A549 (cell line): Measurements from ENCODE around the gene CBLIF. TPM values are rescaled to one million over a fixed set of nuclear protein-coding genes. Genes with fewer than 3 reads are reported as not detected.

ENCODE experiments used
- ATAC-seq, 2 experiments: fragments of 200-7000 bp in 1 of 2; fragments of >200 bp in 1 of 2; cut with Nextera tagmentation in 1 of 2; cut with Tn5 transposase in 1 of 2; 3 replicates each; pipeline versions ENCODE4 v1.8.0 to v1.9.1; 2018 to 2020; ENCODE audit warnings: mild to moderate bottlenecking in 1 of 2, moderate library complexity in 1 of 2
- CTCF ChIA-PET: fragments of 300-600 bp; sonication (Branson Sonifier 250); formaldehyde crosslinking; extraction: SDS; loops from one replicate; lab custom pipeline; 2021; ENCODE audit warnings: antibody characterized with exemption, inconsistent platforms; lab: Yijun Ruan, JAX
- POLR2A ChIA-PET: fragments of 350-600 bp; formaldehyde crosslinking; extraction: SDS; loops from one replicate; lab custom pipeline; 2021; ENCODE audit warnings: antibody characterized with exemption, inconsistent platforms; lab: Yijun Ruan, JAX
- DNase-seq, 2 experiments: peaks; one replicate each; pipeline versions ENCODE4 v3.0.0 to v3.0.0-alpha.2; 2011 to 2016; ENCODE audit warnings: low read depth in 1 of 2, low spot score in 1 of 2
- FAIRE-seq: peaks from 2 replicates; lab custom pipeline; 2011; peaks lifted over from hg19 to GRCh38; lab: Jason Lieb, UNC
- H3K27ac ChIP-seq, 2 experiments: fragments of >200 bp; sonication (Bioruptor Twin); formaldehyde crosslinking; 3 replicates each; pipeline ENCODE4 v1.5.1; 2016 to 2017
- H3K4me1 ChIP-seq: fragments of >200 bp; sonication (Bioruptor Twin); formaldehyde crosslinking; 3 replicates; pipeline ENCODE4 v1.6.1; 2016
- H3K4me2 ChIP-seq: fragments of >200 bp; sonication (Bioruptor Twin); formaldehyde crosslinking; 3 replicates; pipeline ENCODE4 v1.6.1; 2016
- H3K4me3 ChIP-seq: fragments of >200 bp; sonication (Bioruptor Twin); formaldehyde crosslinking; 3 replicates; pipeline ENCODE4 v1.5.1; 2016
- H3K9me3 ChIP-seq: fragments of >200 bp; sonication (Bioruptor Twin); formaldehyde crosslinking; 3 replicates; pipeline ENCODE4 v1.6.1; 2016
- CEBPB ChIP-seq, 2 experiments: fragments of >200 bp in 1 of 2; sonication (Bioruptor Twin) in 1 of 2; formaldehyde crosslinking in 1 of 2; IDR thresholded peaks; 2 replicates each; pipeline ENCODE4 v1.6.1; 2012 to 2016
- CHD4 ChIP-seq: fragments of 200-600 bp; sonication (generic); IDR thresholded peaks from 2 replicates; pipeline ENCODE4 v1.6.1; 2016; ENCODE audit warnings: antibody characterized with exemption, mild to moderate bottlenecking, borderline replicate concordance
- EHF ChIP-seq: fragments of 250-450 bp; sonication (Bioruptor Pico); IDR thresholded peaks from 2 replicates; pipeline ENCODE4 v1.5.0; 2020; ENCODE audit warnings: mild to moderate bottlenecking
- EHMT2 ChIP-seq: fragments of 200-600 bp; sonication (generic); IDR thresholded peaks from 2 replicates; pipeline ENCODE4 v1.6.1; 2016; ENCODE audit warnings: antibody characterized with exemption, low read depth, mild to moderate bottlenecking, moderate library complexity
- FOSB ChIP-seq: fragments of 250-450 bp; sonication (Bioruptor Pico); IDR thresholded peaks from 2 replicates; pipeline ENCODE4 v1.5.0; 2020; ENCODE audit warnings: mild to moderate bottlenecking, moderate library complexity
- FOSL2 ChIP-seq, 2 experiments: fragments of 450-650 bp in 1 of 2; fragments of >200 bp in 1 of 2; sonication (Bioruptor Twin) in 1 of 2; formaldehyde crosslinking; IDR thresholded peaks; 2 replicates each; pipeline versions ENCODE4 v1.5.0 to v1.6.1; 2016 to 2020; ENCODE audit warnings: mild to moderate bottlenecking in 1 of 2, moderate library complexity in 1 of 2
- HDAC2 ChIP-seq: fragments of 200-600 bp; sonication (generic); IDR thresholded peaks from 2 replicates; pipeline ENCODE4 v1.6.1; 2016
- HOXA7 ChIP-seq: fragments of 250-450 bp; sonication (Bioruptor Pico); IDR thresholded peaks from 2 replicates; pipeline ENCODE4 v1.5.0; 2020; ENCODE audit warnings: mild to moderate bottlenecking, moderate library complexity
- HOXB5 ChIP-seq: fragments of 250-450 bp; sonication (Bioruptor Pico); IDR thresholded peaks from 2 replicates; pipeline ENCODE4 v1.5.0; 2020; ENCODE audit warnings: mild to moderate bottlenecking, moderate library complexity
- JUNB ChIP-seq: fragments of >200 bp; sonication (Bioruptor Twin); formaldehyde crosslinking; IDR thresholded peaks from 2 replicates; pipeline ENCODE4 v1.6.1; 2016
- KDM5A ChIP-seq: fragments of 200-600 bp; sonication (generic); IDR thresholded peaks from 2 replicates; pipeline ENCODE4 v1.6.1; 2016; ENCODE audit warnings: antibody characterized with exemption, mild to moderate bottlenecking
- MAFK ChIP-seq: fragments of 450-650 bp; IDR thresholded peaks from 2 replicates; pipeline ENCODE4 v1.6.1; 2014; ENCODE audit not compliant: partially characterized antibody
- MYC ChIP-seq: IDR thresholded peaks from 2 replicates; pipeline ENCODE4 v1.6.1; 2012; ENCODE audit warnings: mild to moderate bottlenecking, inconsistent platforms, low read length, improper control_type of control experiment, borderline replicate concordance
- NPAS2 ChIP-seq: fragments of 250-450 bp; sonication (Bioruptor Pico); IDR thresholded peaks from 2 replicates; pipeline ENCODE4 v1.8.0; 2022; ENCODE audit warnings: mild to moderate bottlenecking, moderate library complexity, borderline replicate concordance
- NR3C1 ChIP-seq: fragments of >200 bp; sonication (Bioruptor Twin); formaldehyde crosslinking; IDR thresholded peaks from 3 replicates; pipeline ENCODE4 v1.6.1; 2017
- RAD21 ChIP-seq, 2 experiments: fragments of >200 bp in 1 of 2; sonication (Bioruptor Twin) in 1 of 2; formaldehyde crosslinking in 1 of 2; IDR thresholded peaks in 1 of 2; conservative IDR thresholded peaks in 1 of 2; 2 replicates in 1 of 2; 3 replicates in 1 of 2; pipeline ENCODE4 v1.6.1; 2012 to 2018; ENCODE audit warnings: inconsistent platforms in 1 of 2
- TP53 ChIP-seq: fragments of 250-450 bp; sonication (Bioruptor Pico); IDR thresholded peaks from 2 replicates; pipeline ENCODE4 v1.5.0; 2021; ENCODE audit warnings: mild to moderate bottlenecking, moderate library complexity
- ZFP36 ChIP-seq: fragments of 450-650 bp; IDR thresholded peaks from 2 replicates; pipeline ENCODE4 v1.6.1; 2014; ENCODE audit warnings: borderline replicate concordance; ENCODE audit not compliant: partially characterized antibody
- ZSCAN20 ChIP-seq: fragments of 250-450 bp; sonication (Bioruptor Pico); IDR thresholded peaks from 2 replicates; pipeline ENCODE4 v1.8.0; 2022; ENCODE audit warnings: mild to moderate bottlenecking, moderate library complexity
- WGBS: methylation state at CpG from one replicate; pipeline ENCODE4 v1.1.6; 2017; ENCODE audit errors: missing lambda C conversion rate; 5-methylcytosine and 5-hydroxymethylcytosine counted together
- polyA plus RNA-seq, 4 experiments: library from polyadenylated mRNA; depleted of rRNA in 3 of 4; stranded (reverse); fragments of >200 nt; fragmentation: RNase III in 1 of 4; extraction: RNeasy Plus Mini Kit Qiagen cat#74134 plus additional on column Dnase treatment in 1 of 4; gene quantifications; 2 replicates in 3 of 4; 3 replicates in 1 of 4; pipeline ENCODE4 v1.2.3, GENCODE V29; 2011 to 2017
- TF ChIP-seq, protein P1 (sequence below): IDR thresholded peaks from 2 replicates; pipeline ENCODE4 v1.6.1; 2012
- TF ChIP-seq, protein P2 (sequence below): IDR thresholded peaks from 2 replicates; pipeline ENCODE4 v1.6.1; 2012
- TF ChIP-seq, protein P3 (sequence below): fragments of >200 bp; sonication (Bioruptor Twin); formaldehyde crosslinking; IDR thresholded peaks from 3 replicates; pipeline ENCODE4 v1.6.1; 2016
- TF ChIP-seq, protein P4 (sequence below): fragments of >200 bp; sonication (Bioruptor Twin); formaldehyde crosslinking; IDR thresholded peaks from 3 replicates; pipeline ENCODE4 v1.5.1; 2016
- TF ChIP-seq, protein P5 (sequence below): fragments of 450-650 bp; IDR thresholded peaks from 2 replicates; pipeline ENCODE4 v1.6.1; 2014; ENCODE audit warnings: antibody characterized with exemption
- TF ChIP-seq, protein P6 (sequence below): fragments of 250-450 bp; sonication (Bioruptor Pico); IDR thresholded peaks from 2 replicates; pipeline ENCODE4 v1.5.0; 2021; ENCODE audit warnings: mild to moderate bottlenecking, moderate library complexity, borderline replicate concordance

CBLIF gene
- polyA plus RNA-seq, 2 of the 4 experiments (the other 2 are of a cell fraction): not detected

DNA sequence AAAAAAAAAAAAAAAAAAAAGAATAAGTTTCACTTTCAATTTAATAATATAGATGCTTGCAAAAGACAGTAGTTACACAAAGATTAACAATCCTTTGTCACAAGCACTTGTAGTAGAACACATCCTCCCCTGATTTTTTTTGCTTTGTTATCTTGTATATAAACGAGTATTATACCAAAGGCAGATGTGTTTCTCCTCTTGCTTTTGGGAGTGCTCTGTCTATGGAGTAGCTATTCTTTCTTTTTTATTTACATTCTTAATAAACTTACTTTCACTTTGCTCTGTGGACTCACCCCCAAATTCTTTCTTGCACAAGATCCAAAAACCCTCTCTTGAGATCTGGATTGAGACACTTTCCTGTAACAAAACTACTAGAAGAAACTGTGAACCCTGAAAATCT, 31.3 kb downstream of the CBLIF start:
- 10% methylated on average over 1 of the region's 1 CpG for WGBS
- no peak overlapping the region for H3K4me3 ChIP-seq
- no peak overlapping the region for H3K27ac ChIP-seq
- H3K4me2 ChIP-seq: 0 out of 3 replicates have a peak overlapping the region, but pooled peaks have one; percentile 10
- POLR2A ChIA-PET: no interaction called here
- peaks cover 11% of the 10 kb centered on the region; the same call in 2 of the 3 replicates for H3K4me1 ChIP-seq
- CTCF ChIA-PET: no interaction called here
- ATAC-seq (no peak), DNase-seq (no peak), FAIRE-seq (no peak)
- TF ChIP-seq FOSL2 (IDR thresholded peaks at IDR 0.05) (no peak), FOSL2 (CRISPR knock-in tag; IDR thresholded peaks at IDR 0.05) (no peak), MYC (no peak), EHF (no peak)
- TF ChIP-seq, protein P1, sequence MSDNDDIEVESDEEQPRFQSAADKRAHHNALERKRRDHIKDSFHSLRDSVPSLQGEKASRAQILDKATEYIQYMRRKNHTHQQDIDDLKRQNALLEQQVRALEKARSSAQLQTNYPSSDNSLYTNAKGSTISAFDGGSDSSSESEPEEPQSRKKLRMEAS: no peak
- TF ChIP-seq, protein P2, sequence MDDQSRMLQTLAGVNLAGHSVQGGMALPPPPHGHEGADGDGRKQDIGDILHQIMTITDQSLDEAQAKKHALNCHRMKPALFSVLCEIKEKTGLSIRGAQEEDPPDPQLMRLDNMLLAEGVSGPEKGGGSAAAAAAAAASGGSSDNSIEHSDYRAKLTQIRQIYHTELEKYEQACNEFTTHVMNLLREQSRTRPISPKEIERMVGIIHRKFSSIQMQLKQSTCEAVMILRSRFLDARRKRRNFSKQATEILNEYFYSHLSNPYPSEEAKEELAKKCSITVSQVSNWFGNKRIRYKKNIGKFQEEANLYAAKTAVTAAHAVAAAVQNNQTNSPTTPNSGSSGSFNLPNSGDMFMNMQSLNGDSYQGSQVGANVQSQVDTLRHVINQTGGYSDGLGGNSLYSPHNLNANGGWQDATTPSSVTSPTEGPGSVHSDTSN: no peak
- TF ChIP-seq, protein P3, sequence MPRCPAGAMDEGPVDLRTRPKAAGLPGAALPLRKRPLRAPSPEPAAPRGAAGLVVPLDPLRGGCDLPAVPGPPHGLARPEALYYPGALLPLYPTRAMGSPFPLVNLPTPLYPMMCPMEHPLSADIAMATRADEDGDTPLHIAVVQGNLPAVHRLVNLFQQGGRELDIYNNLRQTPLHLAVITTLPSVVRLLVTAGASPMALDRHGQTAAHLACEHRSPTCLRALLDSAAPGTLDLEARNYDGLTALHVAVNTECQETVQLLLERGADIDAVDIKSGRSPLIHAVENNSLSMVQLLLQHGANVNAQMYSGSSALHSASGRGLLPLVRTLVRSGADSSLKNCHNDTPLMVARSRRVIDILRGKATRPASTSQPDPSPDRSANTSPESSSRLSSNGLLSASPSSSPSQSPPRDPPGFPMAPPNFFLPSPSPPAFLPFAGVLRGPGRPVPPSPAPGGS: no peak
- H3K9me3 ChIP-seq: no peaks in the 10 kb centered on the region

DNA sequence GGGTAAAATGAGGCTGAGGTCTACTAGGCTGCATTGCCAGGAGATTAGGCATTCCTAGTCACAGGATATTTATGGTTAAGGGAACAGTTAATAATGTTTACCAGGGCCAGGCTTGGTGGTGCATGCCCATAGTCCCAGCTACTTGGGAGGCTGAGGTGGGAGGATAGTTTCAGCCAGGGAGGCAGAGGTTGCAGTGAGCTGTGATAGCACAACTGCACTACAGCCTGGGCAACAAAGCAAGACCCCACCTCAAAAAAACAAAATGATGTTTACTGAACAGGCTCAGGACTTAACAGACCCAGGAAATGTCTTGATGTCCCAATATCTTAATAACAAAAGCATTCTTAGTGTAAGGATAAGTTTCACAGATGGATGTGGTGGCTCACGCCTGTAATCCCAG, 31.9 kb downstream of the CBLIF start:
- FAIRE-seq (no peak), ATAC-seq (no peak)
- CTCF ChIA-PET: no interaction called here

DNA sequence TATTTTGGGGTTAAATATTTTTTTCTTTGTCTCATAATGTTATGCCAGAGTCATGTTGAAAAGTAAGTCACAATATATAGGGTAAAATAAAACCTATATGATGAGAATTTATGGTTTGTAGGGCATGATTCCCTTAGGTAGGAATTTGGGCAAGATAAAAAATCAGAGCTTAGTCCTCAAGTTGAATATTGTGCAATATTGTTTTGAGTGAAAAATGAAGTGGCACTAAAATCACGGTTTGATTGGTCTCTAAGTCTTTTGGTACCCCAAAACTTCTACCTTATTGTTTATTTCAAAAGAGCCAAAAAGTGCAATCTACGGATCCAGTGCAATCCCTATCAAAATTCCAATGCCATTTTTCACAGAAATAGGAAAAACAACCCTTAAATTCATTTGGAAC, 33.1 kb downstream of the CBLIF start:
- CTCF ChIA-PET: interaction anchor here (1.0 kb wide), 1 partner anchor 59 kb away, joined by 3 read pairs; no protein-coding TSS in a partner anchor
- ATAC-seq (no peak), DNase-seq (no peak), FAIRE-seq (no peak)
- 45% methylated on average over 2 of the region's 2 CpGs for WGBS
- Histone ChIP-seq H3K4me3 (no peak overlapping the region), H3K4me1 (peaks cover 11% of the 10 kb centered on the region; the same call in 2 of the 3 replicates), H3K27ac (no peak overlapping the region), H3K4me2 (no peak overlapping the region), H3K9me3 (no peaks in the 10 kb centered on the region)
- no peak for TF ChIP-seq MAFK
- TF ChIP-seq FOSB (CRISPR knock-in tag): no peak
- TF ChIP-seq, protein P3: no peak
- TF ChIP-seq EHF: no peak
- TF ChIP-seq NPAS2: no peak
- no peak for TF ChIP-seq HDAC2
- TF ChIP-seq KDM5A: no peak
- TF ChIP-seq, protein P4, sequence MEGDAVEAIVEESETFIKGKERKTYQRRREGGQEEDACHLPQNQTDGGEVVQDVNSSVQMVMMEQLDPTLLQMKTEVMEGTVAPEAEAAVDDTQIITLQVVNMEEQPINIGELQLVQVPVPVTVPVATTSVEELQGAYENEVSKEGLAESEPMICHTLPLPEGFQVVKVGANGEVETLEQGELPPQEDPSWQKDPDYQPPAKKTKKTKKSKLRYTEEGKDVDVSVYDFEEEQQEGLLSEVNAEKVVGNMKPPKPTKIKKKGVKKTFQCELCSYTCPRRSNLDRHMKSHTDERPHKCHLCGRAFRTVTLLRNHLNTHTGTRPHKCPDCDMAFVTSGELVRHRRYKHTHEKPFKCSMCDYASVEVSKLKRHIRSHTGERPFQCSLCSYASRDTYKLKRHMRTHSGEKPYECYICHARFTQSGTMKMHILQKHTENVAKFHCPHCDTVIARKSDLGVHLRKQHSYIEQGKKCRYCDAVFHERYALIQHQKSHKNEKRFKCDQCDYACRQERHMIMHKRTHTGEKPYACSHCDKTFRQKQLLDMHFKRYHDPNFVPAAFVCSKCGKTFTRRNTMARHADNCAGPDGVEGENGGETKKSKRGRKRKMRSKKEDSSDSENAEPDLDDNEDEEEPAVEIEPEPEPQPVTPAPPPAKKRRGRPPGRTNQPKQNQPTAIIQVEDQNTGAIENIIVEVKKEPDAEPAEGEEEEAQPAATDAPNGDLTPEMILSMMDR: no peak
- TF ChIP-seq TP53 (CRISPR knock-in tag): no peak
- TF ChIP-seq HOXB5 (CRISPR knock-in tag): no peak
- TF ChIP-seq ZFP36: no peak
- no peak for TF ChIP-seq HOXA7 (CRISPR knock-in tag)
- no peak for TF ChIP-seq NR3C1
- TF ChIP-seq JUNB: no peak
- no peak for TF ChIP-seq CHD4
- POLR2A ChIA-PET: no interaction called here

More for the DNA sequence above, 31.9 kb downstream of the CBLIF start:
- no peak overlapping the region for H3K4me3 ChIP-seq
- TF ChIP-seq ZSCAN20 (no peak), NR3C1 (no peak), CEBPB (IDR thresholded peaks at IDR 0.05) (no peak), RAD21 (conservative IDR thresholded peaks at IDR 0.05 in 1 of 2, IDR thresholded peaks at IDR 0.05 in 1 of 2) (no peak), EHMT2 (no peak)
- TF ChIP-seq, protein P5, sequence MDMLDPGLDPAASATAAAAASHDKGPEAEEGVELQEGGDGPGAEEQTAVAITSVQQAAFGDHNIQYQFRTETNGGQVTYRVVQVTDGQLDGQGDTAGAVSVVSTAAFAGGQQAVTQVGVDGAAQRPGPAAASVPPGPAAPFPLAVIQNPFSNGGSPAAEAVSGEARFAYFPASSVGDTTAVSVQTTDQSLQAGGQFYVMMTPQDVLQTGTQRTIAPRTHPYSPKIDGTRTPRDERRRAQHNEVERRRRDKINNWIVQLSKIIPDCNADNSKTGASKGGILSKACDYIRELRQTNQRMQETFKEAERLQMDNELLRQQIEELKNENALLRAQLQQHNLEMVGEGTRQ: no peak
- TF ChIP-seq, protein P6, sequence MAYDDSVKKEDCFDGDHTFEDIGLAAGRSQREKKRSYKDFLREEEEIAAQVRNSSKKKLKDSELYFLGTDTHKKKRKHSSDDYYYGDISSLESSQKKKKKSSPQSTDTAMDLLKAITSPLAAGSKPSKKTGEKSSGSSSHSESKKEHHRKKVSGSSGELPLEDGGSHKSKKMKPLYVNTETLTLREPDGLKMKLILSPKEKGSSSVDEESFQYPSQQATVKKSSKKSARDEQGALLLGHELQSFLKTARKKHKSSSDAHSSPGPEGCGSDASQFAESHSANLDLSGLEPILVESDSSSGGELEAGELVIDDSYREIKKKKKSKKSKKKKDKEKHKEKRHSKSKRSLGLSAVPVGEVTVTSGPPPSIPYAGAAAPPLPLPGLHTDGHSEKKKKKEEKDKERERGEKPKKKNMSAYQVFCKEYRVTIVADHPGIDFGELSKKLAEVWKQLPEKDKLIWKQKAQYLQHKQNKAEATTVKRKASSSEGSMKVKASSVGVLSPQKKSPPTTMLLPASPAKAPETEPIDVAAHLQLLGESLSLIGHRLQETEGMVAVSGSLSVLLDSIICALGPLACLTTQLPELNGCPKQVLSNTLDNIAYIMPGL (CRISPR knock-in tag): no peak
- DNase-seq: no peak
- H3K4me2 ChIP-seq: no peak overlapping the region
- WGBS: 56% methylated on average over 1 of the region's 1 CpG
- H3K4me1 ChIP-seq: peaks cover 11% of the 10 kb centered on the region; the same call in 2 of the 3 replicates
- POLR2A ChIA-PET: no interaction called here
- H3K27ac ChIP-seq: no peak overlapping the region
- H3K9me3 ChIP-seq: no peaks in the 10 kb centered on the region
